ENCODE data around the gene PATZ1.

PATZ1 gene

DNA sequence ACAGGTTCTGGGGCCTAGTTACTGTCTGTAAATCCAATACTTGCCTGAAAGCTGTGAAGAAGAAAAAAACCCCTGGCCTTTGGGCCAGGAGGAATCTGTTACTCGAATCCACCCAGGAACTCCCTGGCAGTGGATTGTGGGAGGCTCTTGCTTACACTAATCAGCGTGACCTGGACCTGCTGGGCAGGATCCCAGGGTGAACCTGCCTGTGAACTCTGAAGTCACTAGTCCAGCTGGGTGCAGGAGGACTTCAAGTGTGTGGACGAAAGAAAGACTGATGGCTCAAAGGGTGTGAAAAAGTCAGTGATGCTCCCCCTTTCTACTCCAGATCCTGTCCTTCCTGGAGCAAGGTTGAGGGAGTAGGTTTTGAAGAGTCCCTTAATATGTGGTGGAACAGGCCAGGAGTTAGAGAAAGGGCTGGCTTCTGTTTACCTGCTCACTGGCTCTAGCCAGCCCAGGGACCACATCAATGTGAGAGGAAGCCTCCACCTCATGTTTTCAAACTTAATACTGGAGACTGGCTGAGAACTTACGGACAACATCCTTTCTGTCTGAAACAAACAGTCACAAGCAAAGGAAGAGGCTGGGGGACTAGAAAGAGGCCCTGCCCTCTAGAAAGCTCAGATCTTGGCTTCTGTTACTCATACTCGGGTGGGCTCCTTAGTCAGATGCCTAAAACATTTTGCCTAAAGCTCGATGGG lies 67.4 kb downstream of the PATZ1 start:
- peak; percentile 50 for DNase-seq

DNA sequence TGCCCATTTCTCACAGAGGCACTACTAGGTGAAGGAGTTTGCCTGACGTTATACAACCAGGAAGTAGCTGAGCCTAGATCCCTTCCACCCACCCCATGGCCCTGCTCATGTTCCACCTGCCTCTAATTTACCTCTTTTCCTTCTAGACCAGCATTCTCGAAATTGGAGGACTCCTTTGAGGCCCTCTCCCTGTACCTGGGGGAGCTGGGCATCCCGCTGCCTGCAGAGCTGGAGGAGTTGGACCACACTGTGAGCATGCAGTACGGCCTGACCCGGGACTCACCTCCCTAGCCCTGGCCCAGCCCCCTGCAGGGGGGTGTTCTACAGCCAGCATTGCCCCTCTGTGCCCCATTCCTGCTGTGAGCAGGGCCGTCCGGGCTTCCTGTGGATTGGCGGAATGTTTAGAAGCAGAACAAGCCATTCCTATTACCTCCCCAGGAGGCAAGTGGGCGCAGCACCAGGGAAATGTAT lies 68.0 kb downstream of the PATZ1 start:
- DNase-seq = no peak

DNA sequence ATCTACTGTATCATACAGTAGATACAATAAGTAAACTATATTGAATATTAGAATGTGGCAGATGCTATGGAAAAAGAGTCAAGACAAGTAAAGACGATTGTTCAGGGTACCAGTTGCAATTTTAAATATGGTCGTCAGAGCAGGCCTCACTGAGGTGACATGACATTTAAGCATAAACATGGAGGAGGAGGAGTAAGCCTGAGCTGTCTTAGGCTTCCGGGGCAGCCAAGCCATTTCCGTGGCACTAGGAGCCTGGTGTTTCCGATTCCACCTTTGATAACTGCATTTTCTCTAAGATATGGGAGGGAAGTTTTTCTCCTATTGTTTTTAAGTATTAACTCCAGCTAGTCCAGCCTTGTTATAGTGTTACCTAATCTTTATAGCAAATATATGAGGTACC lies 68.4 kb downstream of the PATZ1 start:
- DNase-seq = no peak

DNA sequence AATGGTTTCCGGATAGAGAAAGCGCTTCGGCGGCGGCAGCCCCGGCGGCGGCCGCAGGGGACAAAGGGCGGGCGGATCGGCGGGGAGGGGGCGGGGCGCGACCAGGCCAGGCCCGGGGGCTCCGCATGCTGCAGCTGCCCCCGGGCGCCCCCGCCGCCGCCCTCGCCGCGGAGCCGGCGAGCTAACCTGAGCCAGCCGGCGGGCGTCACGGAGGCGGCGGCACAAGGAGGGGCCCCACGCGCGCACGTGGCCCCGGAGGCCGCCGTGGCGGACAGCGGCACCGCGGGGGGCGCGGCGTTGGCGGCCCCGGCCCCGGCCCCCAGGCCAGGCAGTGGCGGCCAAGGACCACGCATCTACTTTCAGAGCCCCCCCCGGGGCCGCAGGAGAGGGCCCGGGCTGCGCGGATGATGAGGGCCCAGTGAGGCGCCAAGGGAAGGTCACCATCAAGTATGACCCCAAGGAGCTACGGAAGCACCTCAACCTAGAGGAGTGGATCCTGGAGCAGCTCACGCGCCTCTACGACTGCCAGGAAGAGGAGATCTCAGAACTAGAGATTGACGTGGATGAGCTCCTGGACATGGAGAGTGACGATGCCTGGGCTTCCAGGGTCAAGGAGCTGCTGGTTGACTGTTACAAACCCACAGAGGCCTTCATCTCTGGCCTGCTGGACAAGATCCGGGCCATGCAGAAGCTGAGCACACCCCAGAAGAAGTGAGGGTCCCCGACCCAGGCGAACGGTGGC lies 69.5 kb downstream of the PATZ1 start:
- no peak for DNase-seq

Data from activated CD4-positive, alpha-beta T cell treated with anti-CD3 and anti-CD28 coated beads, Interleukin-2, amount 50 U/mL, for 1 hour (primary cell).